Measurements from ENCODE around the gene RRAS. TPM values are rescaled to one million over a fixed set of nuclear protein-coding genes. Genes with fewer than 3 reads are reported as not detected.

RRAS gene
- 44.3 and 46.8 TPM in 2 replicates for total RNA-seq

GRCh38 chr19:49640113-49640898, at the start of gene RRAS:
RRAS (minus strand) TSS chr19:49640143; CDS start chr19:49640098, 45 bp downstream.

GRCh38 chr19:49689133-49690078, 49.5 kb upstream of the RRAS start, which contains the start of gene ADM5:
ADM5 (plus strand) TSS chr19:49689594; CDS start chr19:49689838, 244 bp downstream.

GRCh38 chr19:49677231-49677900, 37.4 kb upstream of the RRAS start, which contains the start of gene PRMT1:
PRMT1 (plus strand) TSS chr19:49677271; CDS start chr19:49677281, 10 bp downstream.

GRCh38 chr19:49665351-49666119, 25.6 kb upstream of the RRAS start, which contains the start of the genes BCL2L12 and IRF3:
BCL2L12 (plus strand) TSS chr19:49665933; CDS start chr19:49666693, 760 bp downstream.
IRF3 (minus strand) TSS chr19:49665857; CDS start chr19:49664838, 1,019 bp downstream.

GRCh38 chr19:49641688-49642491, 1.9 kb upstream of the RRAS start, which contains the start of gene SCAF1:
SCAF1 (plus strand) TSS chr19:49642209; CDS start chr19:49645027, 2,818 bp downstream.

GRCh38 chr19:49590971-49591730, 48.8 kb downstream of the RRAS start, which contains the start of gene PRR12:
PRR12 (plus strand) TSS chr19:49591182; CDS start chr19:49591655, 473 bp downstream.

Other genes starting within 250 kb of the RRAS start
- gene PTH2, start 216.7 kb downstream of the RRAS start, total RNA-seq: not detected in 2 replicates
- gene GFY, start 214.8 kb downstream of the RRAS start, total RNA-seq: not detected in 2 replicates
- under 0.01 and 0.19 TPM in 2 replicates for gene SLC17A7, start 198.6 kb downstream of the RRAS start, total RNA-seq
- 100 and 117 TPM in 2 replicates for gene PIH1D1, start 188.3 kb downstream of the RRAS start, total RNA-seq
- 27.2 and 40.8 TPM in 2 replicates for gene ALDH16A1, start 186.9 kb downstream of the RRAS start, total RNA-seq
- gene FLT3LG, start 165.9 kb downstream of the RRAS start, total RNA-seq: 3.3 and 5.2 TPM in 2 replicates
- 2,656 and 2,860 TPM in 2 replicates for gene RPL13A, start 152.5 kb downstream of the RRAS start, total RNA-seq
- gene RPS11, start 143.7 kb downstream of the RRAS start, total RNA-seq: 2,801 and 3,340 TPM in 2 replicates
- gene FCGRT, start 127.5 kb downstream of the RRAS start, total RNA-seq: 55.8 and 68.3 TPM in 2 replicates
- 292 and 325 TPM in 2 replicates for gene RCN3, start 112.1 kb downstream of the RRAS start, total RNA-seq
- gene NOSIP, start 59.6 kb downstream of the RRAS start, total RNA-seq: 81.4 and 103 TPM in 2 replicates
- 0.25 and 0.92 TPM in 2 replicates for gene PRRG2, start 58.8 kb downstream of the RRAS start, total RNA-seq
- gene PRR12, start 49.0 kb downstream of the RRAS start, total RNA-seq: 2.1 and 3.0 TPM in 2 replicates
- gene SCAF1, start 2.1 kb upstream of the RRAS start, total RNA-seq: 11.1 and 13.1 TPM in 2 replicates
- 61.1 and 65.4 TPM in 2 replicates for gene IRF3, start 25.7 kb upstream of the RRAS start, total RNA-seq
- 2.2 and 4.0 TPM in 2 replicates for gene BCL2L12, start 25.8 kb upstream of the RRAS start, total RNA-seq
- gene PRMT1, start 37.1 kb upstream of the RRAS start, total RNA-seq: 271 and 406 TPM in 2 replicates
- 0.25 and 0.40 TPM in 2 replicates for gene ADM5, start 49.5 kb upstream of the RRAS start, total RNA-seq
- 10.4 and 21.8 TPM in 2 replicates for gene CPT1C, start 51.0 kb upstream of the RRAS start, total RNA-seq
- gene TSKS, start 123.2 kb upstream of the RRAS start, total RNA-seq: 0.06 and 0.13 TPM in 2 replicates
- 78.3 and 86.3 TPM in 2 replicates for gene AP2A1, start 126.9 kb upstream of the RRAS start, total RNA-seq
- 24.3 and 25.8 TPM in 2 replicates for gene FUZ, start 173.1 kb upstream of the RRAS start, total RNA-seq
- gene MED25, start 178.1 kb upstream of the RRAS start, total RNA-seq: 16.5 and 16.6 TPM in 2 replicates
- gene PTOV1, start 211.0 kb upstream of the RRAS start, total RNA-seq: 51.7 and 55.0 TPM in 2 replicates
- gene PNKP, start 227.4 kb upstream of the RRAS start, total RNA-seq: 52.4 and 58.9 TPM in 2 replicates
- 11.0 and 12.4 TPM in 2 replicates for gene AKT1S1, start 237.2 kb upstream of the RRAS start, total RNA-seq
- 9.4 and 12.5 TPM in 2 replicates for gene TBC1D17, start 237.6 kb upstream of the RRAS start, total RNA-seq